Measurements from ENCODE around the gene CCDC196. TPM values are rescaled to one million over a fixed set of nuclear protein-coding genes. Genes with fewer than 3 reads are reported as not detected.
"Not testable (repeated sequence)": the region's sequence is repeated elsewhere in the genome, so short reads cannot be mapped to it uniquely, and the experiment has no call there.

Gene CCDC196
- polyA plus RNA-seq, 3 donors, result not detected

GRCh38 chr14:66498311-66498710, 12.1 kb downstream of the CCDC196 start:
- H3K27ac Mint-ChIP-seq, result no peak overlapping the region
- no peaks in the 10 kb centered on the region for H4K20me1 ChIP-seq (ENCODE audit: insufficient read depth, low read length)
- 83% methylated on average over 1 of the region's 3 CpGs for WGBS (ENCODE audit: insufficient coverage)
- H3K4me2 ChIP-seq (replicated peaks; ENCODE audit: extremely low read depth, low read length, poor library complexity, severe bottlenecking), result no peak overlapping the region
- H3K4me1 Mint-ChIP-seq, result peaks cover 5% of the 10 kb centered on the region
- no peaks in the 10 kb centered on the region for H3K27me3 ChIP-seq (ENCODE audit: control insufficient read depth in 2 of 2, insufficient read depth in 2 of 2, low read length in 2 of 2)
- peaks cover 0 to 2% (median 0%) of the 10 kb centered on the region in 7 donors for H3K9me3 Mint-ChIP-seq
- peaks cover 0 to 6% (median 0%) of the 10 kb centered on the region in 3 donors for H3K27me3 Mint-ChIP-seq (ENCODE audit: low read depth in 3 of 3)
- H3K4me3 Mint-ChIP-seq, result no peak overlapping the region
- H3K4me1 ChIP-seq (ENCODE audit: control insufficient read depth in 1 of 2, insufficient read depth in 2 of 2, low read length in 2 of 2), result no peaks in the 10 kb centered on the region
- no peaks in the 10 kb centered on the region for H3K36me3 Mint-ChIP-seq
- H3K36me3 ChIP-seq (replicated peaks in 1 of 2; ENCODE audit: control insufficient read depth in 1 of 2, insufficient read depth in 2 of 2, low read length in 2 of 2), result no peaks in the 10 kb centered on the region
- H3K9ac ChIP-seq (ENCODE audit: insufficient read depth, low read length, poor library complexity, severe bottlenecking), result no peak overlapping the region
- no peaks in the 10 kb centered on the region for H3K79me2 ChIP-seq (ENCODE audit: insufficient read depth, low read length)
- H2AFZ ChIP-seq (ENCODE audit: insufficient read depth, low read depth, low read length, poor library complexity, severe bottlenecking), result no peak overlapping the region
- H3K4me3 ChIP-seq (replicated peaks in 1 of 3; ENCODE audit: low read depth in 2 of 3, low read length in 3 of 3), result no peak overlapping the region
- no peak for DNase-seq
- no peak overlapping the region for H3K27ac ChIP-seq (ENCODE audit: low read depth in 1 of 2, low read length in 2 of 2)
- intact Hi-C loops (cut with micrococcal nuclease), result loop anchor here in 1 of 2 donors (10.0 kb wide), 1 partner anchor 616 kb away; no protein-coding TSS in a partner anchor
- H3K9me3 ChIP-seq (replicated peaks in 1 of 2; ENCODE audit: control insufficient read depth in 1 of 2, insufficient read depth in 1 of 2, low read length in 2 of 2), result no peaks in the 10 kb centered on the region
- TF ChIP-seq CTCF (IDR thresholded peaks at IDR 0.05), result no peak

- Histone ChIP-seq H3K79me2 (ENCODE audit: insufficient read depth, low read length) (no peaks in the 10 kb centered on the region), H3K4me3 (replicated peaks in 1 of 3; ENCODE audit: low read depth in 2 of 3, low read length in 3 of 3) (no peak overlapping the region), H3K9me3 (replicated peaks in 1 of 2; ENCODE audit: control insufficient read depth in 1 of 2, insufficient read depth in 1 of 2, low read length in 2 of 2) (no peaks in the 10 kb centered on the region), H3K27ac (ENCODE audit: low read depth in 1 of 2, low read length in 2 of 2) (no peak overlapping the region), H2AFZ (ENCODE audit: insufficient read depth, low read depth, low read length, poor library complexity, severe bottlenecking) (no peak overlapping the region), H3K9ac (ENCODE audit: insufficient read depth, low read length, poor library complexity, severe bottlenecking) (no peak overlapping the region), H4K20me1 (ENCODE audit: insufficient read depth, low read length) (no peaks in the 10 kb centered on the region), H3K27me3 (ENCODE audit: control insufficient read depth in 2 of 2, insufficient read depth in 2 of 2, low read length in 2 of 2) (no peaks in the 10 kb centered on the region), H3K36me3 (replicated peaks in 1 of 2; ENCODE audit: control insufficient read depth in 1 of 2, insufficient read depth in 2 of 2, low read length in 2 of 2) (no peaks in the 10 kb centered on the region), H3K4me2 (replicated peaks; ENCODE audit: extremely low read depth, low read length, poor library complexity, severe bottlenecking) (no peak overlapping the region), H3K4me1 (ENCODE audit: control insufficient read depth in 1 of 2, insufficient read depth in 2 of 2, low read length in 2 of 2) (peaks cover under 1 to 2% of the 10 kb centered on the region in 2 donors)
- Mint-ChIP-seq H3K27me3 (ENCODE audit: low read depth in 3 of 3) (peaks cover 0 to 4% (median 0%) of the 10 kb centered on the region in 3 donors), H3K27ac (no peak overlapping the region), H3K4me1 (peaks cover 3% of the 10 kb centered on the region), H3K9me3 (peaks cover 0 to 2% (median 0%) of the 10 kb centered on the region in 7 donors), H3K36me3 (no peaks in the 10 kb centered on the region), H3K4me3 (no peak overlapping the region)
- no peak for DNase-seq
- 100% methylated on average over 1 of the region's 4 CpGs for WGBS (ENCODE audit: insufficient coverage)
- intact Hi-C loops (cut with micrococcal nuclease), result no loop called here
- TF ChIP-seq CTCF (IDR thresholded peaks at IDR 0.05), result no peak
Observed at GRCh38 chr14:66501592-66501991, 15.4 kb downstream of the CCDC196 start.

GRCh38 chr14:66502836-66503235, 16.7 kb downstream of the CCDC196 start:
- intact Hi-C loops (cut with micrococcal nuclease); H2AFZ ChIP-seq (ENCODE audit: insufficient read depth, low read depth, low read length, poor library complexity, severe bottlenecking); H4K20me1 ChIP-seq (ENCODE audit: insufficient read depth, low read length); H3K4me2 ChIP-seq (replicated peaks; ENCODE audit: extremely low read depth, low read length, poor library complexity, severe bottlenecking); H3K27me3 Mint-ChIP-seq (ENCODE audit: low read depth in 3 of 3); H3K36me3 ChIP-seq (replicated peaks in 1 of 2; ENCODE audit: control insufficient read depth in 1 of 2, insufficient read depth in 2 of 2, low read length in 2 of 2); H3K27ac ChIP-seq (ENCODE audit: low read depth in 1 of 2, low read length in 2 of 2); H3K4me1 Mint-ChIP-seq; H3K9me3 ChIP-seq (replicated peaks in 1 of 2; ENCODE audit: control insufficient read depth in 1 of 2, insufficient read depth in 1 of 2, low read length in 2 of 2); H3K27me3 ChIP-seq (ENCODE audit: control insufficient read depth in 2 of 2, insufficient read depth in 2 of 2, low read length in 2 of 2); H3K4me3 Mint-ChIP-seq; H3K79me2 ChIP-seq (ENCODE audit: insufficient read depth, low read length); H3K9me3 Mint-ChIP-seq; H3K9ac ChIP-seq (ENCODE audit: insufficient read depth, low read length, poor library complexity, severe bottlenecking); H3K27ac Mint-ChIP-seq; H3K4me3 ChIP-seq (replicated peaks in 1 of 3; ENCODE audit: low read depth in 2 of 3, low read length in 3 of 3); H3K36me3 Mint-ChIP-seq: not testable (repeated sequence)
- peaks cover 9 to 12% of the 10 kb centered on the region in 2 donors for H3K4me1 ChIP-seq (ENCODE audit: control insufficient read depth in 1 of 2, insufficient read depth in 2 of 2, low read length in 2 of 2)
- 83% methylated on average over 3 of the region's 5 CpGs for WGBS (ENCODE audit: insufficient coverage)
- peak in 2 of 3 donors; percentile 10 to 59 for DNase-seq

All from CD14-positive monocyte (primary cell).